Measurements from ENCODE around the gene RAD51B. TPM values are rescaled to one million over a fixed set of nuclear protein-coding genes. Genes with fewer than 3 reads are reported as not detected.

Gene RAD51B
- total RNA-seq, 4 donors from 2014 or later = 5.0 to 31.8 (median 20.6) TPM

DNA sequence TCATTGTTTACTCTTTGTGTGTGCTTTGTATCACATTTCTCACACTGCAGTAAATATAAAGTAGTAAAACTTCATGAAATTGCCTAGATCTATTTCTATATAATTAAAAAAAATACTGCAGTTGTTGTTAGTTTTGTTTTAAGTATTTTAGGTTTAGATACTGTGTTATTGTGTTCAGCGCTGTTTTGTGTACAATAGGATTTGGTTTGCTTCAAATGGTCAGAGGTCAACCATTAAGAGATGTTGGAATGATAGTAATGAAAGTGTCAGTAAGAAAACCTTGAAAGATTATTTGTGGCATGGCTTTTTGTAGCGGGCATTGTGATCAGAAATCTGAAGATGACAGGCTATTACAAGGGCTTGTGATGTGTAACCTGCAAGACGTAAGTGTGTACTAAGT lies 67.9 kb downstream of the RAD51B start:
- Histone ChIP-seq H3K4me1 (peaks cover 0 to 8% (median 0%) of the 10 kb centered on the region in 4 donors), H3K9me3 (no peaks in the 10 kb centered on the region), H3K27ac (no peak overlapping the region), H3K4me3 (no peak overlapping the region), H3K27me3 (no peaks in the 10 kb centered on the region), H3K36me3 (no peaks in the 10 kb centered on the region)
- intact Hi-C loops (cut with DNase I; ENCODE audit: low total_unique reads) = no loop called here
- no peak for TF ChIP-seq POLR2AphosphoS5 (IDR thresholded peaks at IDR 0.05)
- no peak for TF ChIP-seq EP300 (IDR thresholded peaks at IDR 0.05; ENCODE audit: low read depth)
- no peak for TF ChIP-seq POLR2A (IDR thresholded peaks at IDR 0.05)
- TF ChIP-seq, protein P1, sequence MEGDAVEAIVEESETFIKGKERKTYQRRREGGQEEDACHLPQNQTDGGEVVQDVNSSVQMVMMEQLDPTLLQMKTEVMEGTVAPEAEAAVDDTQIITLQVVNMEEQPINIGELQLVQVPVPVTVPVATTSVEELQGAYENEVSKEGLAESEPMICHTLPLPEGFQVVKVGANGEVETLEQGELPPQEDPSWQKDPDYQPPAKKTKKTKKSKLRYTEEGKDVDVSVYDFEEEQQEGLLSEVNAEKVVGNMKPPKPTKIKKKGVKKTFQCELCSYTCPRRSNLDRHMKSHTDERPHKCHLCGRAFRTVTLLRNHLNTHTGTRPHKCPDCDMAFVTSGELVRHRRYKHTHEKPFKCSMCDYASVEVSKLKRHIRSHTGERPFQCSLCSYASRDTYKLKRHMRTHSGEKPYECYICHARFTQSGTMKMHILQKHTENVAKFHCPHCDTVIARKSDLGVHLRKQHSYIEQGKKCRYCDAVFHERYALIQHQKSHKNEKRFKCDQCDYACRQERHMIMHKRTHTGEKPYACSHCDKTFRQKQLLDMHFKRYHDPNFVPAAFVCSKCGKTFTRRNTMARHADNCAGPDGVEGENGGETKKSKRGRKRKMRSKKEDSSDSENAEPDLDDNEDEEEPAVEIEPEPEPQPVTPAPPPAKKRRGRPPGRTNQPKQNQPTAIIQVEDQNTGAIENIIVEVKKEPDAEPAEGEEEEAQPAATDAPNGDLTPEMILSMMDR (IDR thresholded peaks at IDR 0.05) = no peak
- 50 to 54% methylated on average over 3 of the region's 3 CpGs for whole genome bisulfite sequencing, 2 donors (ENCODE audit: low coverage in 1 of 2)
- DNase-seq = no peak
- in situ Hi-C loops (cut with MboI; ENCODE audit: low pct_ligation_motif_present in 1 of 4, low pct_unique_long_range_greater_than_20kb in 1 of 4, low sequenced_read_pairs in 3 of 4) = no loop called here

- H3K4me3 ChIP-seq = no peak overlapping the region
- in situ Hi-C loops (cut with MboI; ENCODE audit: low pct_ligation_motif_present in 1 of 4, low pct_unique_long_range_greater_than_20kb in 1 of 4, low sequenced_read_pairs in 3 of 4) = no loop called here
- peaks cover 0 to 1% (median 0%) of the 10 kb centered on the region in 4 donors for H3K4me1 ChIP-seq
- no peaks in the 10 kb centered on the region for H3K9me3 ChIP-seq
- H3K27ac ChIP-seq = no peak overlapping the region
- 94 to 95% methylated on average over 4 of the region's 4 CpGs for WGBS, 2 donors (ENCODE audit: low coverage in 1 of 2)
- TF ChIP-seq POLR2AphosphoS5 (IDR thresholded peaks at IDR 0.05) (no peak), POLR2A (IDR thresholded peaks at IDR 0.05) (no peak), EP300 (IDR thresholded peaks at IDR 0.05; ENCODE audit: low read depth) (no peak)
- TF ChIP-seq, protein P1 (IDR thresholded peaks at IDR 0.05) = no peak
- intact Hi-C loops (cut with DNase I; ENCODE audit: low total_unique reads) = no loop called here
- no peak for DNase-seq
- H3K36me3 ChIP-seq = no peaks in the 10 kb centered on the region
- no peaks in the 10 kb centered on the region for H3K27me3 ChIP-seq
These were observed 69.9 kb downstream of the RAD51B start for GRCh38 chr14:67889455-67889854.

DNA sequence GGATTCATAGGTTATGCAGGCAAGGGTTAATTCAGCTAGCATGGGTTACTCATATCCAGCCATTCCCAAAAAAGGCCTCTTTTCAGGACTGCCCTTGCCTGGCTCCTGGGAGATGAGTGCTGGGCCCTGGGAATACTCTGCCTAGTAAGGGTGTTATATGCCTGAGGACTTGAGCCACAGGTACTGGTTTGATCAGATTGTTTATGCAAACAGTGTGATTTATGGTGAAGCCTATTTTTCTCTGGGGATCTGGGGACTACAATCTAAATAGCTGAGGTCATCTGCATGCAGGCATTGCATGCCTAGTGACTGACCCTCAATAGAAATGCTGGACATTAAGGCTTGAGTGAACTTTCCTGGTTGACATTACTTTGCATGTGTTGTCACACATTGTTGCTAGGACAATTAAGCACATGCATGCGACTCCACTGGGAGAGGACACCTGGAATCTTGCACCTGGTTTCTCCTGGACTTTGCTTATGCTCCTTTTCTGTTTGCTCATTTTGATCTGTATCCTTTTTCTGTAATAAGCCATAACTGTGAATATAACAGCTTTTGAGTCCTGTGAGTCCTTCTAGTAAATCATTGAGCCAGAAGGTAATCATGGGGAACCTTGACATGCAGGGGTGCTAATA lies 73.0 kb downstream of the RAD51B start:
- DNase-seq = no peak
- Histone ChIP-seq H3K4me3 (no peak overlapping the region), H3K27me3 (no peaks in the 10 kb centered on the region), H3K36me3 (no peaks in the 10 kb centered on the region), H3K4me1 (no peaks in the 10 kb centered on the region), H3K9me3 (no peaks in the 10 kb centered on the region), H3K27ac (no peak overlapping the region)
- in situ Hi-C loops (cut with MboI; ENCODE audit: low pct_ligation_motif_present in 1 of 4, low pct_unique_long_range_greater_than_20kb in 1 of 4, low sequenced_read_pairs in 3 of 4) (no loop called here), intact Hi-C loops (cut with DNase I; ENCODE audit: low total_unique reads) (no loop called here)
- 83 to 86% methylated on average over 1 of the region's 1 CpG for WGBS, 2 donors (ENCODE audit: low coverage in 1 of 2)
- TF ChIP-seq EP300 (IDR thresholded peaks at IDR 0.05; ENCODE audit: low read depth) = no peak
- no peak for TF ChIP-seq POLR2A (IDR thresholded peaks at IDR 0.05)
- TF ChIP-seq, protein P1 (IDR thresholded peaks at IDR 0.05) = no peak
- no peak for TF ChIP-seq POLR2AphosphoS5 (IDR thresholded peaks at IDR 0.05)

- Histone ChIP-seq H3K36me3 (no peaks in the 10 kb centered on the region), H3K27ac (no peak overlapping the region), H3K4me1 (no peaks in the 10 kb centered on the region), H3K27me3 (no peaks in the 10 kb centered on the region), H3K4me3 (no peak overlapping the region), H3K9me3 (peaks cover 0 to 5% of the 10 kb centered on the region in 2 donors)
- WGBS, 2 donors (ENCODE audit: low coverage in 1 of 2) = 84% methylated on average over 1 of the region's 1 CpG; no CpG with 5 or more reads in 1 of the 2 donors
- TF ChIP-seq EP300 (IDR thresholded peaks at IDR 0.05; ENCODE audit: low read depth) (no peak), POLR2AphosphoS5 (IDR thresholded peaks at IDR 0.05) (no peak), POLR2A (IDR thresholded peaks at IDR 0.05) (no peak)
- TF ChIP-seq, protein P1 (IDR thresholded peaks at IDR 0.05) = no peak
- in situ Hi-C loops (cut with MboI; ENCODE audit: low pct_ligation_motif_present in 1 of 4, low pct_unique_long_range_greater_than_20kb in 1 of 4, low sequenced_read_pairs in 3 of 4) = no loop called here
- intact Hi-C loops (cut with DNase I; ENCODE audit: low total_unique reads) = no loop called here
- no peak for DNase-seq
These were observed 80.7 kb downstream of the RAD51B start for GRCh38 chr14:67900231-67900630.
